HEK293 (cell line): ENCODE data around the gene IFI6.

ENCODE experiments used
- CTCF ChIA-PET: fragments of 350-600 bp; formaldehyde crosslinking; extraction: SDS; loops from one replicate; lab custom pipeline; 2021; ENCODE audit warnings: antibody characterized with exemption; lab: Yijun Ruan, JAX
- POLR2A ChIA-PET: fragments of 300-600 bp; formaldehyde crosslinking; extraction: SDS; loops from one replicate; lab custom pipeline; 2020; ENCODE audit warnings: antibody characterized with exemption, inconsistent platforms; lab: Yijun Ruan, JAX
- H3K27ac ChIP-seq: fragments of 200-500 bp; sonication (Bioruptor generic); 2 replicates; pipeline ENCODE4 v1.5.1; 2014; ENCODE audit warnings: low read depth, low read length, control low read depth, inconsistent platforms; ENCODE audit errors: extremely low read depth
- H3K36me3 ChIP-seq, 2 experiments: fragments of 200-500 bp in 1 of 2; sonication (Bioruptor generic) in 1 of 2; 1 replicate in 1 of 2; 2 replicates in 1 of 2; pipeline ENCODE4 v1.5.1; 2014 to 2017; ENCODE audit warnings: inconsistent platforms in 2 of 2, low read length in 2 of 2; ENCODE audit not compliant: control insufficient read depth in 2 of 2, insufficient read depth in 1 of 2
- H3K4me1 ChIP-seq: fragments of 200-500 bp; sonication (Bioruptor generic); 2 replicates; pipeline ENCODE4 v1.5.1; 2014; ENCODE audit warnings: mild to moderate bottlenecking, low read length, inconsistent platforms; ENCODE audit not compliant: control insufficient read depth, insufficient read depth
- H3K4me3 ChIP-seq: 2 replicates; pipeline ENCODE4 v1.5.1; 2011; ENCODE audit warnings: low read depth, mild to moderate bottlenecking, control low read depth, low read length, moderate library complexity
- H3K9me3 ChIP-seq: fragments of 200-500 bp; sonication (Bioruptor generic); 2 replicates; pipeline ENCODE4 v1.5.1; 2014; ENCODE audit warnings: low read depth, low read length, inconsistent platforms; ENCODE audit not compliant: control insufficient read depth, insufficient read depth
- GLI4 ChIP-seq: fragments of 450-650 bp; formaldehyde crosslinking; IDR thresholded peaks from 2 replicates; pipeline ENCODE4 v1.5.1; 2016; ENCODE audit warnings: missing biosample characterization, missing genetic modification characterization
- PRDM10 ChIP-seq: fragments of 450-650 bp; formaldehyde crosslinking; IDR thresholded peaks from 2 replicates; pipeline ENCODE4 v1.5.1; 2016; ENCODE audit warnings: missing biosample characterization, missing genetic modification characterization
- SETDB1 ChIP-seq: IDR thresholded peaks from one replicate; pipeline ENCODE4 v1.6.1; 2017; ENCODE audit warnings: mild to moderate bottlenecking, low read length, moderate library complexity, mixed read lengths; ENCODE audit not compliant: insufficient read length
- ZNF10 ChIP-seq: fragments of 450-650 bp; formaldehyde crosslinking; IDR thresholded peaks from 2 replicates; pipeline ENCODE4 v1.5.1; 2017; ENCODE audit warnings: missing biosample characterization, missing genetic modification characterization
- ZNF175 ChIP-seq: fragments of 450-650 bp; formaldehyde crosslinking; IDR thresholded peaks from 2 replicates; pipeline ENCODE4 v1.5.1; 2016; ENCODE audit warnings: missing biosample characterization, missing genetic modification characterization
- ZNF311 ChIP-seq: fragments of 450-650 bp; formaldehyde crosslinking; IDR thresholded peaks from 2 replicates; pipeline ENCODE4 v1.5.1; 2017; ENCODE audit warnings: missing biosample characterization, missing genetic modification characterization, borderline replicate concordance
- ZNF341 ChIP-seq: fragments of 450-650 bp; formaldehyde crosslinking; IDR thresholded peaks from 2 replicates; pipeline ENCODE4; 2016; ENCODE audit warnings: low read depth, missing biosample characterization, missing genetic modification characterization
- ZNF449 ChIP-seq: fragments of 450-650 bp; formaldehyde crosslinking; IDR thresholded peaks from 2 replicates; pipeline ENCODE4 v1.5.1; 2017; ENCODE audit warnings: missing biosample characterization, mild to moderate bottlenecking, missing genetic modification characterization, moderate library complexity
- ZNF514 ChIP-seq: fragments of 450-650 bp; formaldehyde crosslinking; IDR thresholded peaks from 2 replicates; pipeline ENCODE4 v1.5.1; 2016; ENCODE audit warnings: missing biosample characterization, missing genetic modification characterization
- ZNF624 ChIP-seq: fragments of 450-650 bp; formaldehyde crosslinking; IDR thresholded peaks from 2 replicates; pipeline ENCODE4 v1.5.1; 2017; ENCODE audit warnings: missing biosample characterization, missing genetic modification characterization
- ZNF629 ChIP-seq: fragments of 450-650 bp; formaldehyde crosslinking; IDR thresholded peaks from 2 replicates; pipeline ENCODE4 v1.5.1; 2017; ENCODE audit warnings: missing biosample characterization, missing genetic modification characterization
- ZNF837 ChIP-seq: fragments of 450-650 bp; formaldehyde crosslinking; IDR thresholded peaks from 2 replicates; pipeline ENCODE4 v1.5.1; 2016; ENCODE audit warnings: missing biosample characterization, missing genetic modification characterization
- TF ChIP-seq, protein P1 (sequence below): fragments of 450-650 bp; formaldehyde crosslinking; IDR thresholded peaks from 2 replicates; pipeline ENCODE4 v1.5.1; 2016; ENCODE audit warnings: missing biosample characterization, missing genetic modification characterization

IFI6 gene

GRCh38 chr1:27666294-27666693 lies 5.7 kb downstream of the IFI6 start:
- CTCF ChIA-PET = interaction anchor here (0.5 to 13.1 kb wide), 3 partner anchors 55 to 370 kb away, joined by 4 to 317 read pairs (median 6); no protein-coding TSS in a partner anchor
- Histone ChIP-seq H3K27ac (no peak overlapping the region), H3K4me1 (no peaks in the 10 kb centered on the region)
- TF ChIP-seq ZNF175 (tag by site-specific recombination) = no peak
- TF ChIP-seq PRDM10 (tag by site-specific recombination) = 0 out of 2 replicates have a peak, but pooled peaks have one; percentile 13
- TF ChIP-seq ZNF629 (tag by site-specific recombination) = peak; percentile 31; the same call in 1 of the 2 replicates
- peak; percentile 86; the same call in 1 of the 2 replicates for TF ChIP-seq ZNF10 (tag by site-specific recombination)
- TF ChIP-seq, all 188 proteins: peak for 3
- Histone ChIP-seq H3K4me3 (no peak overlapping the region), H3K9me3 (no peaks in the 10 kb centered on the region), H3K36me3 (no peaks in the 10 kb centered on the region)
- POLR2A ChIA-PET = no interaction called here

GRCh38 chr1:27665016-27665651 lies 6.9 kb downstream of the IFI6 start:
- Histone ChIP-seq H3K9me3 (no peaks in the 10 kb centered on the region), H3K4me1 (no peaks in the 10 kb centered on the region), H3K27ac (no peak overlapping the region), H3K4me3 (no peak overlapping the region), H3K36me3 (no peaks in the 10 kb centered on the region)
- TF ChIP-seq ZNF837 (tag by site-specific recombination) (no peak), ZNF341 (tag by site-specific recombination) (0 out of 2 replicates have a peak, but pooled peaks have one; percentile 11), ZNF514 (tag by site-specific recombination) (no peak), SETDB1 (no peak), ZNF311 (tag by site-specific recombination) (no peak), GLI4 (tag by site-specific recombination) (no peak), ZNF624 (tag by site-specific recombination) (no peak), ZNF449 (no peak)
- TF ChIP-seq, protein P1, sequence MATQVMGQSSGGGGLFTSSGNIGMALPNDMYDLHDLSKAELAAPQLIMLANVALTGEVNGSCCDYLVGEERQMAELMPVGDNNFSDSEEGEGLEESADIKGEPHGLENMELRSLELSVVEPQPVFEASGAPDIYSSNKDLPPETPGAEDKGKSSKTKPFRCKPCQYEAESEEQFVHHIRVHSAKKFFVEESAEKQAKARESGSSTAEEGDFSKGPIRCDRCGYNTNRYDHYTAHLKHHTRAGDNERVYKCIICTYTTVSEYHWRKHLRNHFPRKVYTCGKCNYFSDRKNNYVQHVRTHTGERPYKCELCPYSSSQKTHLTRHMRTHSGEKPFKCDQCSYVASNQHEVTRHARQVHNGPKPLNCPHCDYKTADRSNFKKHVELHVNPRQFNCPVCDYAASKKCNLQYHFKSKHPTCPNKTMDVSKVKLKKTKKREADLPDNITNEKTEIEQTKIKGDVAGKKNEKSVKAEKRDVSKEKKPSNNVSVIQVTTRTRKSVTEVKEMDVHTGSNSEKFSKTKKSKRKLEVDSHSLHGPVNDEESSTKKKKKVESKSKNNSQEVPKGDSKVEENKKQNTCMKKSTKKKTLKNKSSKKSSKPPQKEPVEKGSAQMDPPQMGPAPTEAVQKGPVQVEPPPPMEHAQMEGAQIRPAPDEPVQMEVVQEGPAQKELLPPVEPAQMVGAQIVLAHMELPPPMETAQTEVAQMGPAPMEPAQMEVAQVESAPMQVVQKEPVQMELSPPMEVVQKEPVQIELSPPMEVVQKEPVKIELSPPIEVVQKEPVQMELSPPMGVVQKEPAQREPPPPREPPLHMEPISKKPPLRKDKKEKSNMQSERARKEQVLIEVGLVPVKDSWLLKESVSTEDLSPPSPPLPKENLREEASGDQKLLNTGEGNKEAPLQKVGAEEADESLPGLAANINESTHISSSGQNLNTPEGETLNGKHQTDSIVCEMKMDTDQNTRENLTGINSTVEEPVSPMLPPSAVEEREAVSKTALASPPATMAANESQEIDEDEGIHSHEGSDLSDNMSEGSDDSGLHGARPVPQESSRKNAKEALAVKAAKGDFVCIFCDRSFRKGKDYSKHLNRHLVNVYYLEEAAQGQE (tag by site-specific recombination) = no peak
- POLR2A ChIA-PET = no interaction called here
- CTCF ChIA-PET = interaction anchor here (0.6 to 13.1 kb wide), 8 partner anchors 34 to 379 kb away, joined by 3 to 317 read pairs (median 3); no protein-coding TSS in a partner anchor
